Loucy (cell line): ENCODE results near the gene RPTOR.
"Not testable (repeated sequence)": the region's sequence is repeated elsewhere in the genome, so short reads cannot be mapped to it uniquely, and the experiment has no call there.

Source experiments
- H2AFZ ChIP-seq: fragments of 200-600 bp; sonication (generic); 2 replicates; pipeline ENCODE4 v1.6.0; 2016; ENCODE audit warnings: antibody characterized with exemption, mild to moderate bottlenecking, low read length, moderate library complexity
- H3F3A ChIP-seq: fragments of 200-600 bp; 2 replicates; pipeline ENCODE4 v1.6.0; 2016; ENCODE audit warnings: antibody characterized with exemption, low read depth, mild to moderate bottlenecking
- H3K27me3 ChIP-seq: fragments of 200-600 bp; sonication (generic); 2 replicates; pipeline ENCODE4 v1.6.1; 2014; ENCODE audit warnings: low read length, mild to moderate bottlenecking; ENCODE audit not compliant: insufficient read depth, poor library complexity, severe bottlenecking
- H3K36me3 ChIP-seq: fragments of 200-600 bp; sonication (generic); 2 replicates; pipeline ENCODE4 v1.6.1; 2016; ENCODE audit warnings: low read length; ENCODE audit not compliant: insufficient read depth
- H3K4me1 ChIP-seq: fragments of 200-600 bp; sonication (generic); 2 replicates; pipeline ENCODE4 v1.5.1; 2014; ENCODE audit warnings: low read length, mild to moderate bottlenecking; ENCODE audit not compliant: insufficient read depth, poor library complexity, severe bottlenecking
- H3K4me2 ChIP-seq: fragments of 200-600 bp; sonication (generic); 2 replicates; pipeline ENCODE4 v1.6.0; 2014; ENCODE audit warnings: antibody characterized with exemption, low read length, low read depth, mild to moderate bottlenecking; ENCODE audit not compliant: poor library complexity, severe bottlenecking
- H3K4me3 ChIP-seq: fragments of 200-600 bp; sonication (generic); 2 replicates; pipeline ENCODE4 v1.5.1; 2014; ENCODE audit warnings: low read length, mild to moderate bottlenecking, mixed read lengths; ENCODE audit not compliant: poor library complexity, severe bottlenecking
- H3K79me2 ChIP-seq: fragments of 200-600 bp; sonication (generic); 2 replicates; pipeline ENCODE4 v1.6.1; 2014; ENCODE audit warnings: low read length; ENCODE audit not compliant: insufficient read depth
- H3K9ac ChIP-seq: fragments of 200-600 bp; sonication (generic); 2 replicates; pipeline ENCODE4 v1.6.0; 2014; ENCODE audit warnings: mild to moderate bottlenecking, low read depth, low read length, moderate library complexity; ENCODE audit not compliant: poor library complexity, severe bottlenecking
- H3K9me2 ChIP-seq: fragments of 200-600 bp; sonication (generic); replicated peaks from 2 replicates; pipeline ENCODE4 v1.6.1; 2016; ENCODE audit warnings: low read depth, low read length, mixed read lengths
- H3K9me3 ChIP-seq: fragments of 200-600 bp; sonication (generic); 2 replicates; pipeline ENCODE4 v1.6.1; 2014; ENCODE audit warnings: mild to moderate bottlenecking, antibody characterized with exemption, low read length, low read depth; ENCODE audit not compliant: insufficient read depth
- H4K20me1 ChIP-seq: fragments of 200-600 bp; sonication (generic); 2 replicates; pipeline ENCODE4 v1.6.0; 2014; ENCODE audit warnings: antibody characterized with exemption, low read length, mild to moderate bottlenecking; ENCODE audit not compliant: insufficient read depth, poor library complexity, severe bottlenecking
- EZH2phosphoT487 ChIP-seq: fragments of 200-600 bp; IDR thresholded peaks from 2 replicates; pipeline ENCODE4 v1.6.1; 2018; ENCODE audit warnings: antibody characterized with exemption, mild to moderate bottlenecking, moderate library complexity, borderline replicate concordance
- TF ChIP-seq, protein P1 (sequence below): fragments of 200-600 bp; sonication (generic); conservative IDR thresholded peaks from 2 replicates; pipeline ENCODE4 v1.5.1; 2014; ENCODE audit warnings: mild to moderate bottlenecking, antibody characterized with exemption, low read length

Gene RPTOR

GRCh38 chr17:80742091-80742490 is 197.5 kb downstream of the RPTOR start:
- no peaks in the 10 kb centered on the region for H3K4me1 ChIP-seq
- peaks cover 26% of the 10 kb centered on the region for H3K36me3 ChIP-seq
- no peak overlapping the region for H3K9ac ChIP-seq
- H4K20me1 ChIP-seq = no peaks in the 10 kb centered on the region
- TF ChIP-seq EZH2phosphoT487 = no peak
- TF ChIP-seq, protein P1, sequence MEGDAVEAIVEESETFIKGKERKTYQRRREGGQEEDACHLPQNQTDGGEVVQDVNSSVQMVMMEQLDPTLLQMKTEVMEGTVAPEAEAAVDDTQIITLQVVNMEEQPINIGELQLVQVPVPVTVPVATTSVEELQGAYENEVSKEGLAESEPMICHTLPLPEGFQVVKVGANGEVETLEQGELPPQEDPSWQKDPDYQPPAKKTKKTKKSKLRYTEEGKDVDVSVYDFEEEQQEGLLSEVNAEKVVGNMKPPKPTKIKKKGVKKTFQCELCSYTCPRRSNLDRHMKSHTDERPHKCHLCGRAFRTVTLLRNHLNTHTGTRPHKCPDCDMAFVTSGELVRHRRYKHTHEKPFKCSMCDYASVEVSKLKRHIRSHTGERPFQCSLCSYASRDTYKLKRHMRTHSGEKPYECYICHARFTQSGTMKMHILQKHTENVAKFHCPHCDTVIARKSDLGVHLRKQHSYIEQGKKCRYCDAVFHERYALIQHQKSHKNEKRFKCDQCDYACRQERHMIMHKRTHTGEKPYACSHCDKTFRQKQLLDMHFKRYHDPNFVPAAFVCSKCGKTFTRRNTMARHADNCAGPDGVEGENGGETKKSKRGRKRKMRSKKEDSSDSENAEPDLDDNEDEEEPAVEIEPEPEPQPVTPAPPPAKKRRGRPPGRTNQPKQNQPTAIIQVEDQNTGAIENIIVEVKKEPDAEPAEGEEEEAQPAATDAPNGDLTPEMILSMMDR = no peak
- no peaks in the 10 kb centered on the region for H3K9me3 ChIP-seq
- no peaks in the 10 kb centered on the region for H3K79me2 ChIP-seq
- H3K9me2 ChIP-seq = no peaks in the 10 kb centered on the region
- 0 out of 2 replicates have a peak, but pooled peaks cover 3% of the 10 kb centered on the region for H3F3A ChIP-seq
- no peak overlapping the region for H3K4me2 ChIP-seq
- H3K27me3 ChIP-seq = no peaks in the 10 kb centered on the region
- H2AFZ ChIP-seq = no peak overlapping the region
- H3K4me3 ChIP-seq = no peak overlapping the region

DNA sequence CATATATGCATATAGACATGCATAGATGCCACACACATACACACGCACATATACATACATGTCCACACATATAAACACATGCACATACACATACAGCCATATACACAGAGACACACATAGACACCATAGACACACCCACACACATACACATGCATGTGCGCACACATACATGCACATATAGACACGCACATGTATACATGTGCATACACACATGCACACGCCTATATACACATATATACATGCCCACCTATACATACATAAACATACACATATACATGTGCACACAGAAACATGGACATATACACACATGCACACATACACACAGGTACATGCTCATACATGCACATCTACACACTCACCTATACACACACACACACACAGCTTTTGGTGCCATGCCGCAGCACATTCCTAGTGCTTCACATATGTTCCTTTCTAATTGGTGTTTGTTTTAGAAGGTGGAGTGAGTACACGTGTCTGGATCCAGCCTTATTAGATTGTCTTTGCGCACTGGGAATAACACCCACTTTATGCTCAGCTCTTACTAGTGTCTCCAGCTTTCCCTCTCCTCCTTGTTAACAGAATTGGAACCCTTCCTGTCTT is 198.0 kb downstream of the RPTOR start:
- Histone ChIP-seq H2AFZ (no peak overlapping the region), H3K4me3 (no peak overlapping the region), H3K4me1 (no peaks in the 10 kb centered on the region), H4K20me1 (no peaks in the 10 kb centered on the region), H3F3A (0 out of 2 replicates have a peak, but pooled peaks cover 3% of the 10 kb centered on the region), H3K36me3 (peaks cover 26% of the 10 kb centered on the region), H3K27me3 (no peaks in the 10 kb centered on the region), H3K4me2 (no peak overlapping the region), H3K9me3 (no peaks in the 10 kb centered on the region), H3K79me2 (no peaks in the 10 kb centered on the region), H3K9me2 (no peaks in the 10 kb centered on the region), H3K9ac (no peak overlapping the region)
- no peak for TF ChIP-seq EZH2phosphoT487
- TF ChIP-seq, protein P1 = no peak

- Histone ChIP-seq H3K4me3 (no peak overlapping the region), H3K36me3 (peaks cover 26% of the 10 kb centered on the region), H3K79me2 (no peaks in the 10 kb centered on the region), H3K4me2 (no peak overlapping the region), H3K9ac (no peak overlapping the region), H3K9me3 (no peaks in the 10 kb centered on the region), H3K9me2 (no peaks in the 10 kb centered on the region), H4K20me1 (no peaks in the 10 kb centered on the region), H3K4me1 (no peaks in the 10 kb centered on the region), H2AFZ (no peak overlapping the region), H3F3A (0 out of 2 replicates have a peak, but pooled peaks cover 3% of the 10 kb centered on the region), H3K27me3 (no peaks in the 10 kb centered on the region)
- no peak for TF ChIP-seq EZH2phosphoT487
- TF ChIP-seq, protein P1 = no peak
Observed at GRCh38 chr17:80743181-80743771, 198.6 kb downstream of the RPTOR start.

- not testable (repeated sequence) for H2AFZ ChIP-seq, H3K4me3 ChIP-seq, H3K4me1 ChIP-seq, H3K9me3 ChIP-seq, H3K4me2 ChIP-seq, H3K27me3 ChIP-seq, H3K9ac ChIP-seq, H3K9me2 ChIP-seq, H3F3A ChIP-seq, H4K20me1 ChIP-seq, H3K79me2 ChIP-seq
- peaks cover 26% of the 10 kb centered on the region for H3K36me3 ChIP-seq
Observed at GRCh38 chr17:80743973-80744372, 199.3 kb downstream of the RPTOR start.

DNA sequence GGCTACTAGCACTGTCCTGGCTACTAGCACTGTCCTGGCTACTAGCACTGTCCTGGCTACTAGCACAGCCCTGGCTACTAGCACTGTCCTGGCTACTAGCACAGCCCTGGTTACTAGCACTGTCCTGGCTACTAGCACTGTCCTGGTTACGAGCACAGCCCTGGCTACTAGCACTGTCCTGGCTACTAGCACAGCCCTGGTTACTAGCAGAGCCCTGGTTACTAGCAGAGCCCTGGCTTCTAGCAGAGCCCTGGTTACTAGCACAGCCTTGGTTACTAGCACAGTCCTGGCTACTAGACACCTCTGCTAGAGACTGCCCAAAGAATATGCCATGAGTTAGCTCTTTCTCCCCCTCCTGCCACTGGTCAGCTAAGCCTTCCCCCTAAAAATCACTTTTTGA is 200.1 kb downstream of the RPTOR start:
- H2AFZ ChIP-seq, H3K79me2 ChIP-seq, H3F3A ChIP-seq, H3K4me1 ChIP-seq, H3K9ac ChIP-seq, H3K9me2 ChIP-seq, H3K4me2 ChIP-seq, H3K4me3 ChIP-seq, H4K20me1 ChIP-seq, H3K9me3 ChIP-seq, H3K27me3 ChIP-seq: not testable (repeated sequence)
- H3K36me3 ChIP-seq = peaks cover 20% of the 10 kb centered on the region
